ENCODE data around the gene TMEM101.
"Not testable (repeated sequence)": the region's sequence is repeated elsewhere in the genome, so short reads cannot be mapped to it uniquely, and the experiment has no call there.

The TMEM101 gene

GRCh38 chr17:44014437-44015172, at the start of gene TMEM101:
TSS of gene TMEM101 (minus strand) at chr17:44014963. CDS start at chr17:44014952, 11 bp downstream.
- H3K27ac ChIP-seq (ENCODE audit: low read length), result peak within 1 kb of the TSS; percentile 87
- H3K27me3 ChIP-seq (ENCODE audit: control insufficient read depth, insufficient read depth, low read length), result no peaks in the 10 kb centered on the region
- no peaks in the 10 kb centered on the region for H3K4me1 ChIP-seq (ENCODE audit: control insufficient read depth, low read depth, low read length)
- H3K4me3 ChIP-seq (ENCODE audit: low read length), result peak within 1 kb of the TSS; percentile 88
- H3K9me3 ChIP-seq (ENCODE audit: control insufficient read depth, low read depth, low read length), result no peaks in the 10 kb centered on the region
- peak within 1 kb of the TSS; percentile 91 for H3K9ac ChIP-seq (ENCODE audit: low read length)
- H3K36me3 ChIP-seq (ENCODE audit: control insufficient read depth, low read depth, low read length), result peaks cover 5% of the 10 kb centered on the region

GRCh38 chr17:44063704-44064639, 49.2 kb upstream of the TMEM101 start:
- peaks cover 40% of the 10 kb centered on the region for H3K36me3 ChIP-seq (ENCODE audit: control insufficient read depth, low read depth, low read length)
- no peak overlapping the region for H3K27ac ChIP-seq (ENCODE audit: low read length)
- H3K4me1 ChIP-seq (ENCODE audit: control insufficient read depth, low read depth, low read length), result peaks cover 7% of the 10 kb centered on the region
- no peak overlapping the region for H3K9ac ChIP-seq (ENCODE audit: low read length)
- H3K4me3 ChIP-seq (ENCODE audit: low read length), result no peak overlapping the region
- no peaks in the 10 kb centered on the region for H3K9me3 ChIP-seq (ENCODE audit: control insufficient read depth, low read depth, low read length)
- H3K27me3 ChIP-seq (ENCODE audit: control insufficient read depth, insufficient read depth, low read length), result no peaks in the 10 kb centered on the region

GRCh38 chr17:44062871-44063270, 48.1 kb upstream of the TMEM101 start:
- no peak overlapping the region for H3K9ac ChIP-seq (ENCODE audit: low read length)
- peaks cover 44% of the 10 kb centered on the region for H3K36me3 ChIP-seq (ENCODE audit: control insufficient read depth, low read depth, low read length)

GRCh38 chr17:44061446-44061845, 46.7 kb upstream of the TMEM101 start:
- Histone ChIP-seq H3K27ac (ENCODE audit: low read length) (no peak overlapping the region), H3K4me3 (ENCODE audit: low read length) (no peak overlapping the region), H3K36me3 (ENCODE audit: control insufficient read depth, low read depth, low read length) (peaks cover 44% of the 10 kb centered on the region), H3K27me3 (ENCODE audit: control insufficient read depth, insufficient read depth, low read length) (no peaks in the 10 kb centered on the region), H3K4me1 (ENCODE audit: control insufficient read depth, low read depth, low read length) (peaks cover 7% of the 10 kb centered on the region), H3K9me3 (ENCODE audit: control insufficient read depth, low read depth, low read length) (no peaks in the 10 kb centered on the region), H3K9ac (ENCODE audit: low read length) (no peak overlapping the region)

More at GRCh38 chr17:44062871-44063270, 48.1 kb upstream of the TMEM101 start:
- H3K27me3 ChIP-seq (ENCODE audit: control insufficient read depth, insufficient read depth, low read length), result no peaks in the 10 kb centered on the region
- peaks cover 7% of the 10 kb centered on the region for H3K4me1 ChIP-seq (ENCODE audit: control insufficient read depth, low read depth, low read length)
- no peaks in the 10 kb centered on the region for H3K9me3 ChIP-seq (ENCODE audit: control insufficient read depth, low read depth, low read length)
- H3K27ac ChIP-seq (ENCODE audit: low read length), result no peak overlapping the region
- no peak overlapping the region for H3K4me3 ChIP-seq (ENCODE audit: low read length)

- no peaks in the 10 kb centered on the region for H3K27me3 ChIP-seq (ENCODE audit: control insufficient read depth, insufficient read depth, low read length)
- H3K27ac ChIP-seq (ENCODE audit: low read length), result no peak overlapping the region
- no peaks in the 10 kb centered on the region for H3K9me3 ChIP-seq (ENCODE audit: control insufficient read depth, low read depth, low read length)
- H3K4me3 ChIP-seq (ENCODE audit: low read length), result no peak overlapping the region
- H3K9ac ChIP-seq (ENCODE audit: low read length), result no peak overlapping the region
- H3K4me1 ChIP-seq (ENCODE audit: control insufficient read depth, low read depth, low read length), result no peaks in the 10 kb centered on the region
- peaks cover 56% of the 10 kb centered on the region for H3K36me3 ChIP-seq (ENCODE audit: control insufficient read depth, low read depth, low read length)
Measured at GRCh38 chr17:44059101-44059892, 44.5 kb upstream of the TMEM101 start.

GRCh38 chr17:44053125-44053872, 38.5 kb upstream of the TMEM101 start:
- H3K27ac ChIP-seq (ENCODE audit: low read length), result no peak overlapping the region
- no peak overlapping the region for H3K4me3 ChIP-seq (ENCODE audit: low read length)
- no peaks in the 10 kb centered on the region for H3K9me3 ChIP-seq (ENCODE audit: control insufficient read depth, low read depth, low read length)
- H3K9ac ChIP-seq (ENCODE audit: low read length), result no peak overlapping the region
- H3K4me1 ChIP-seq (ENCODE audit: control insufficient read depth, low read depth, low read length), result no peaks in the 10 kb centered on the region
- H3K27me3 ChIP-seq (ENCODE audit: control insufficient read depth, insufficient read depth, low read length), result no peaks in the 10 kb centered on the region
- H3K36me3 ChIP-seq (ENCODE audit: control insufficient read depth, low read depth, low read length), result peaks cover 63% of the 10 kb centered on the region

- Histone ChIP-seq H3K4me3 (ENCODE audit: low read length) (no peak overlapping the region), H3K27me3 (ENCODE audit: control insufficient read depth, insufficient read depth, low read length) (no peaks in the 10 kb centered on the region), H3K9ac (ENCODE audit: low read length) (no peak overlapping the region), H3K9me3 (ENCODE audit: control insufficient read depth, low read depth, low read length) (no peaks in the 10 kb centered on the region), H3K36me3 (ENCODE audit: control insufficient read depth, low read depth, low read length) (peaks cover 65% of the 10 kb centered on the region), H3K27ac (ENCODE audit: low read length) (no peak overlapping the region), H3K4me1 (ENCODE audit: control insufficient read depth, low read depth, low read length) (peaks cover 1% of the 10 kb centered on the region)
Measured at GRCh38 chr17:44049294-44050060, 34.7 kb upstream of the TMEM101 start.

- not testable (repeated sequence) for H3K27ac ChIP-seq (ENCODE audit: low read length); H3K9me3 ChIP-seq (ENCODE audit: control insufficient read depth, low read depth, low read length); H3K27me3 ChIP-seq (ENCODE audit: control insufficient read depth, insufficient read depth, low read length); H3K4me1 ChIP-seq (ENCODE audit: control insufficient read depth, low read depth, low read length); H3K4me3 ChIP-seq (ENCODE audit: low read length); H3K9ac ChIP-seq (ENCODE audit: low read length)
- peaks cover 47% of the 10 kb centered on the region for H3K36me3 ChIP-seq (ENCODE audit: control insufficient read depth, low read depth, low read length)
Measured at GRCh38 chr17:44046893-44047292, 32.1 kb upstream of the TMEM101 start.

- H3K9me3 ChIP-seq (ENCODE audit: control insufficient read depth, low read depth, low read length), result no peaks in the 10 kb centered on the region
- H3K4me3 ChIP-seq (ENCODE audit: low read length), result no peak overlapping the region
- peaks cover 37% of the 10 kb centered on the region for H3K36me3 ChIP-seq (ENCODE audit: control insufficient read depth, low read depth, low read length)
- no peak overlapping the region for H3K9ac ChIP-seq (ENCODE audit: low read length)
- peaks cover 4% of the 10 kb centered on the region for H3K4me1 ChIP-seq (ENCODE audit: control insufficient read depth, low read depth, low read length)
- no peaks in the 10 kb centered on the region for H3K27me3 ChIP-seq (ENCODE audit: control insufficient read depth, insufficient read depth, low read length)
- no peak overlapping the region for H3K27ac ChIP-seq (ENCODE audit: low read length)
Measured at GRCh38 chr17:44045486-44045885, 30.7 kb upstream of the TMEM101 start.

GRCh38 chr17:44044071-44044470, 29.3 kb upstream of the TMEM101 start:
- Histone ChIP-seq H3K36me3 (ENCODE audit: control insufficient read depth, low read depth, low read length) (peaks cover 36% of the 10 kb centered on the region), H3K27ac (ENCODE audit: low read length) (no peak overlapping the region), H3K4me1 (ENCODE audit: control insufficient read depth, low read depth, low read length) (peaks cover 4% of the 10 kb centered on the region), H3K9ac (ENCODE audit: low read length) (no peak overlapping the region), H3K27me3 (ENCODE audit: control insufficient read depth, insufficient read depth, low read length) (no peaks in the 10 kb centered on the region), H3K4me3 (ENCODE audit: low read length) (no peak overlapping the region), H3K9me3 (ENCODE audit: control insufficient read depth, low read depth, low read length) (no peaks in the 10 kb centered on the region)

Measured in iPS-18a (cell line).